ENCODE results near the gene MLN.
A peak's percentile ranks its signal among the peaks of the same experiment; 100 is the strongest.

The MLN gene

DNA sequence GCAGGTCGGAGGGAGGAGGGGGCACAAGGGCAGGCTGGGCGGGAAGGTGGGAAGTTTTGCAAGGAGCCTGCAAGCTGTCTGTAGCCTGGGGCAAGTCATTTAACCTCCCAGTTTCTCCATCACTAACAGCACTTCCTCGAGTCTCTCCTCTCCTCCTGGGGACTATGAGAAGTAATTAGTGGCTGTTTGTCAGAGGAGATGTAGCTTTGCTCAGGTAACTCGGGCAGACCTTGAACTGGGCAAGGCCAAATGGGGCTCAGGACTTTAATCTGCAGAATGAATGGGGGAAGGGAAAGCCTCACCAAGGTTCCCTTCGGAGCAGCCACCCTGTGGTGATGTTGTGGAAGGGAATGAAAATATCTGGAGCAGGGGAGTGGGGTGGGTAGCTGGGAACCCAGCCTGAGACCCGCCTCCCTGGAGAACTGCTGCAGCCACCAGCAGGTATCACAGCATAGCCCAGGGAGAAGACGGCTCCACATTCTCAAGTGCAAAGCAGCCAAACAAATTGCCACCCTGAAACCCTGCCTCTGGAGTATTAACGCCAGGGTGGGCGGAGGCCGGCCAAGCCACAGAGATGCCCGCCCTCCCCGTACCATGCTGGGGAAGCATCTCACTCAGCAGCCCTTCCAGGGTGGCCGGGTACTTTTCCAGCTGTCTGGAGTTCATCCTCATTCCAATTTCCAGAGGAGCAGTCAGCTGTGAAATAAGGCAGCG lies 8.7 kb downstream of the MLN start:
- TF ChIP-seq, protein P1, sequence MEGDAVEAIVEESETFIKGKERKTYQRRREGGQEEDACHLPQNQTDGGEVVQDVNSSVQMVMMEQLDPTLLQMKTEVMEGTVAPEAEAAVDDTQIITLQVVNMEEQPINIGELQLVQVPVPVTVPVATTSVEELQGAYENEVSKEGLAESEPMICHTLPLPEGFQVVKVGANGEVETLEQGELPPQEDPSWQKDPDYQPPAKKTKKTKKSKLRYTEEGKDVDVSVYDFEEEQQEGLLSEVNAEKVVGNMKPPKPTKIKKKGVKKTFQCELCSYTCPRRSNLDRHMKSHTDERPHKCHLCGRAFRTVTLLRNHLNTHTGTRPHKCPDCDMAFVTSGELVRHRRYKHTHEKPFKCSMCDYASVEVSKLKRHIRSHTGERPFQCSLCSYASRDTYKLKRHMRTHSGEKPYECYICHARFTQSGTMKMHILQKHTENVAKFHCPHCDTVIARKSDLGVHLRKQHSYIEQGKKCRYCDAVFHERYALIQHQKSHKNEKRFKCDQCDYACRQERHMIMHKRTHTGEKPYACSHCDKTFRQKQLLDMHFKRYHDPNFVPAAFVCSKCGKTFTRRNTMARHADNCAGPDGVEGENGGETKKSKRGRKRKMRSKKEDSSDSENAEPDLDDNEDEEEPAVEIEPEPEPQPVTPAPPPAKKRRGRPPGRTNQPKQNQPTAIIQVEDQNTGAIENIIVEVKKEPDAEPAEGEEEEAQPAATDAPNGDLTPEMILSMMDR (conservative IDR thresholded peaks at IDR 0.05; ENCODE audit: low read depth, low read length): peak; percentile 32
- no peak for DNase-seq (ENCODE audit: low read depth)
- H3K4me3 ChIP-seq (ENCODE audit: low read length): no peak overlapping the region

DNA sequence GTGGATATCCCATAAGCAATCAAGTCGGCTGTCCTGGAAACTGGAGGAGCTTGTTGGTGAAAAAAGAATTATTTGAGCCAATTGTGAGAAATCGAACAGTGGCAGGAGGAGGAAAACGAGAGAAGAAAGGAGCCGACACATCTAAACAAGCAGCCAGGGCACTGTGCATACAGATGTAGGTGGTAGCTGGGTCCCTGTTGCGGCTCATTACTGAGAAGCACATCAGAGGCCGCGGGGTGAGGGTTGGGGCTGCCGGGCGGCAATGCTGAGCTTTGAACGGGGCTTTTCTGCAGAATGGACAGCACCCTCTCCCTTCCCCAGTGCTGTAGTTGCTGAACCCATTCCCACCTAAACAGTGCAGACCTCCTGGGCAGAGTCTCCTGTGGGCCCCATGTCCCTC lies 10.8 kb downstream of the MLN start:
- no peak overlapping the region for H3K4me3 ChIP-seq (ENCODE audit: low read length)
- no peak for DNase-seq (ENCODE audit: low read depth)
- TF ChIP-seq, protein P1 (conservative IDR thresholded peaks at IDR 0.05; ENCODE audit: low read depth, low read length): no peak

DNA sequence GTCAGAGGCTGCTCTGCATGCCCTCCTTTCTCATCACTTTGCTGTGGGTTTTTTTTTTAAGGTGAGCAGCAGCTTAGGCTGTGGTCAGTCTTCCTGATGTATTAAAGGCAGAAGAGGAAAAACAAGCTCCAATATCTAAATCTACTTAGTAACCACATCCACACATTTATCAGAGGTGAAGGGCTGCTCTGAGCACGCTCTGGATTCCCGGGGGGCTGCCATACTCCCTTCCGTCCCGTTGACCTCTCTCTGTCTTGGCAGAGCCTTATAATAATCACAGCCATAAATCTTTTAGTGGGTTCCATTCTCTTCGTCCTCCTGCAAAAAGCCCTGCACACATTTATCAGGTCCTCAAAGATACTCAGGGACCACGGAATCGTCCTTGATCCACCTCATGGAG lies 12.2 kb downstream of the MLN start:
- H3K4me3 ChIP-seq (ENCODE audit: low read length): no peak overlapping the region
- TF ChIP-seq, protein P1 (conservative IDR thresholded peaks at IDR 0.05; ENCODE audit: low read depth, low read length): no peak
- DNase-seq (ENCODE audit: low read depth): no peak

DNA sequence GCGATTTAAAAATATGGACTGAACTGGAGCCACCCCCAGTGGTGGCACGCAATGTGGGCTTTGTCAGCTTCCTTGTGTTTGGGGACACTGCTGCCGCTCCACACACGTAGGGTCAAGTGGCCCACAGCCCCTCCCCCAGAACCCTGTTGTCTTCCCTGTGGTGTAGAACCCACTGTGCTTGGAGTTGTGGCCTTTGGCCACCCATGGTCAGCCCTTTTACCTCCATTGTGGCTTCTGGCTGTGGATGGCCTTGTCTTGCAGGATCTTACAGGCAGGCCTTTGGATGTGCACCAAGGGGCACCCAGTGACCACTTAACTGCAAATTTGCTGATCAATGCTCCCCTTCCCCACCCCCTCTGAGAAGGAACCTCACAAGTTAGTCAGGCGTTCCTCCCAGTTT lies 12.9 kb downstream of the MLN start:
- H3K4me3 ChIP-seq (ENCODE audit: low read length): no peak overlapping the region
- no peak for DNase-seq (ENCODE audit: low read depth)
- TF ChIP-seq, protein P1 (conservative IDR thresholded peaks at IDR 0.05; ENCODE audit: low read depth, low read length): no peak

DNA sequence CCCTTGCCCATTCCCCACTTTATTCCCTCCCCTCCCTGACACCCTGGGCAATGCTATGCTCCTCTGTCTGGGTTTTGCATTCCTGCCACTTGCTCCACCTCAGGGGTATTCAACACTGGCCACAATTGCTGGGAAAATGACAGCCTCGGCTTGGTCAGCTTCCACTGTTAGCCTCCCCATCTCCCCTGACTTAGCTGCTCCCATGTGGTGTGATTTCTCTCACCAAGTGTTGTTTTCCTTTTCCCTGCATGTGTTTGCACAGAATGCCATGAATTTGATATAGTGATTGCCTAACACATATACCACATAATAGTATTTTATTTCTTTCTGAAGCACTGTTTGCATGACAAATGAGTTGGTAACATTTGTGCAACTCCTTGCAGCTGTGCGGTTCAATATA lies 13.4 kb downstream of the MLN start:
- H3K4me3 ChIP-seq (ENCODE audit: low read length): no peak overlapping the region
- no peak for DNase-seq (ENCODE audit: low read depth)
- TF ChIP-seq, protein P1 (conservative IDR thresholded peaks at IDR 0.05; ENCODE audit: low read depth, low read length): no peak

DNA sequence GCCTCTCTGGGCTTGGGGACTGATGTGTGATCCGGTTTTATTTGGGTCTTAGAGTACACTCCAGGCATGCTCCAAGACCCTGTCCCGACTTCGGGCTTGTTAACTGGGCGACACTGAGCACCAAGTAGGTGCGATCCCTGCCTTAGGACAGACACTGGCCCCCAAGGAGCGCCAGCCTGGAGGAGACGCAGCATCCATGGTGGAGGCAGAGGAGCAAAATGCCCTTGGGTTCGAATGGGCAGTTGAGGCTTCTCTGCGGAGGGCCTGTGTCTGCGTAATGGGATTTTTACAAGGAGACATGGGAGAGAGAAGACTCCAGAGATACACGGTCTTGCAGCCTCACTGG lies 14.3 kb downstream of the MLN start:
- H3K4me3 ChIP-seq (ENCODE audit: low read length): peak overlapping the region; percentile 49
- DNase-seq (ENCODE audit: low read depth): no peak
- TF ChIP-seq, protein P1 (conservative IDR thresholded peaks at IDR 0.05; ENCODE audit: low read depth, low read length): no peak

All from retinal pigment epithelial cell (primary cell).